HG03175 (cell line): ENCODE data around the gene SP6.

Experiments used
- ATAC-seq: cut with Tn5 transposase; IDR thresholded peaks from one replicate; pipeline ENCODE4 v1.9.1; 2021; ENCODE audit warnings: mild to moderate bottlenecking, moderate library complexity; ENCODE audit not compliant: unreplicated experiment

The SP6 gene

DNA sequence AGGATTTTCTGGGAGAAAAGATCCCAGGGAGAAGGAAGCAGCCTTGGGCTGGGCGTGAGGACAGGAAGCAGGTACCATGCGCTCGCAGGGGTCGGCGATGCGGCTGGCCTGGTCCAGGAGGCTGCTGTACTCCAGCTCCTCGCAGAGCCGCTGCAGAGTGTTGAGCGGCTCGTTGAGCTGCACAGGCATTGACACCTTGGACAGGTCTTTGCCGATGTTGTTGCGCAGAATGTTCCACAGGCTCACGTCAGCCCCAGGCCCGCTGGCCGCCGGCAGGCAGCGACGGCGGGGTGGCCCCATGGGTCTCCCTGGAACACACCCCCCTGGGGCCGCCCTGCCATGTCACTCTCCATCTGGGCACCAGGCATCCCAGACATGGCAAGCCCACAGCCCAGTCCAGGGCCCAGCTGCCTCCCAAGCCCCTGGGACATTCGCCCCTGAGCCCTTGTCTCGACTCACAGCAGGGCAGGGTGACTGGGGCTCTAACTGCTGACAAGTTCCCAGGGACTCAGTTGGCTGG lies 37.4 kb downstream of the SP6 start:
- ATAC-seq: no peak

- ATAC-seq: no peak
These were observed 37.9 kb downstream of the SP6 start for GRCh38 chr17:47813077-47813476.

DNA sequence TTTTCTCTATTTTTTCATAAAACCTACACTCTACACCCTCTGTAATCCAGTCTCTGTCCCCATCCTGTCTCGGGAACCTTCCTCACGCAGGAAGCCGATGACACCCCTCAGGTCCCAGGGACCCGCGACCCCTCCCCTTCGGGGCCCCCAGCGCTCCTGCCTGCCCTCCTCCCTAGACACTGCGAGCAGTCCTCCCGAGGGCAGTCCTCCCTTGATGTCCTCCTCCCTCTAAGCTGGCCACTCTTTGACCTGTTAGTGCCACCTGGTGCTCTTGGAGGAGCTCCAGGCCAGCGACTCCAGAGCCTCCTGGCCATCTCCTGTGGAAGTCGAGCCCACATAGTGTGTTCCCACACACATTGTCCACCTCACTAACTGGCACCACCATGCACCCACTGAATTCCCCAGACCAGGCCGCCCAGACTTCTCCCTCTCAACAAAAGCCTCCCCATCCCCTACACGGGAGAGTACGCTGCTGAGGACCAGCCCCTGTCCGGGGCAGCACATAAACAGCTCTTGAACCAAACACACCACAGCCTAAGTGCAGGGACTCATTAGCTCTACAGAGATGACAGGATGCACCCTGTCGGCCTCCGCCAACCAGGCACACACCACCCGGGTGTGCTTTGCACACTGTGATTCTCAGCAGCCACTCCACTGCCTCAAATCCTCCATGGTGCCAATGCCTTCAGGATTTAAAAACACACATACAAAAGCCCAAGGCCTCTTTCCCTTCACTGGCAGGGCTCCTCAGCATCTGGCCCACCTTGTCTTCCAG lies 38.6 kb downstream of the SP6 start:
- ATAC-seq: no peak

- no peak for ATAC-seq
These were observed 39.3 kb downstream of the SP6 start for GRCh38 chr17:47811709-47812108.

- ATAC-seq: no peak
These were observed 39.9 kb downstream of the SP6 start for GRCh38 chr17:47810901-47811635.

- ATAC-seq: no peak
These were observed 40.7 kb downstream of the SP6 start for GRCh38 chr17:47810200-47810821.

- ATAC-seq: no peak
These were observed 42.0 kb downstream of the SP6 start for GRCh38 chr17:47808830-47809480.

- ATAC-seq: no peak
These were observed 42.7 kb downstream of the SP6 start for GRCh38 chr17:47808036-47808829.

DNA sequence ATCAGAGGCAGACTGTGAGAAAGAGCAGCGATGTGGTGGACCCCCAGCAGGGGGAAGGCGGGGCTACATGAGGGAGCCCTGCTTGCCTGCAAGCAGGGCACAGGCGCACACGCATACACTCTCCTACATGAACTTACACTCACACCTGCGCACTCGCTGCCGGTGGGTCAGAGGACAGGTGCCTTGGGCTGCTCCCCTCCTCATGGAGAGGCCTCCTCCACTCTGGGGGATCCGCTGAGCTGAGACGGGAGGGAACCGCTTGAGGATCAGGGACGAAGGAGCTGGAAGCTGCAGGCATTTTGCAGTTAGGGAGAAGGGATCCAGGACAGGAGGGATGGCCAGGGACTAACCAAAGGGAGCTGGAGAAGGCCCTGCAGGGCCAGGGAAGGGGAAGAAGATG lies 43.5 kb downstream of the SP6 start:
- no peak for ATAC-seq

DNA sequence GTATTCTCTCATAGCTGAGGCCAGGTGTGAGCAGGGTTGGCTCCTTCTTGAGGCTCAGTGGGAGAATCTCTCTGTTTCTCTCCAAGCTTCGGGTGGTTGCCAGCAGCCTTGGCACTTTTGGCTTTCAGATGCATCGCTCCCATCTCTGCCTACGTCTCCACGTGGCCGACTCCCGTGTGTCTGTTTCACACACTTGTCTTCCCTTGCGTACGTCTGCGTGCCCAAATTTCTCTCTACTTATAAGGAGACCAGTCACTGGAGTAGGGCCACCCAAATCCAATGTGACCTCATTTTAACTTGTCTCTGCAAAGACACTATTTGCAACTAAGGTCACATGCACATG lies 44.1 kb downstream of the SP6 start:
- no peak for ATAC-seq

DNA sequence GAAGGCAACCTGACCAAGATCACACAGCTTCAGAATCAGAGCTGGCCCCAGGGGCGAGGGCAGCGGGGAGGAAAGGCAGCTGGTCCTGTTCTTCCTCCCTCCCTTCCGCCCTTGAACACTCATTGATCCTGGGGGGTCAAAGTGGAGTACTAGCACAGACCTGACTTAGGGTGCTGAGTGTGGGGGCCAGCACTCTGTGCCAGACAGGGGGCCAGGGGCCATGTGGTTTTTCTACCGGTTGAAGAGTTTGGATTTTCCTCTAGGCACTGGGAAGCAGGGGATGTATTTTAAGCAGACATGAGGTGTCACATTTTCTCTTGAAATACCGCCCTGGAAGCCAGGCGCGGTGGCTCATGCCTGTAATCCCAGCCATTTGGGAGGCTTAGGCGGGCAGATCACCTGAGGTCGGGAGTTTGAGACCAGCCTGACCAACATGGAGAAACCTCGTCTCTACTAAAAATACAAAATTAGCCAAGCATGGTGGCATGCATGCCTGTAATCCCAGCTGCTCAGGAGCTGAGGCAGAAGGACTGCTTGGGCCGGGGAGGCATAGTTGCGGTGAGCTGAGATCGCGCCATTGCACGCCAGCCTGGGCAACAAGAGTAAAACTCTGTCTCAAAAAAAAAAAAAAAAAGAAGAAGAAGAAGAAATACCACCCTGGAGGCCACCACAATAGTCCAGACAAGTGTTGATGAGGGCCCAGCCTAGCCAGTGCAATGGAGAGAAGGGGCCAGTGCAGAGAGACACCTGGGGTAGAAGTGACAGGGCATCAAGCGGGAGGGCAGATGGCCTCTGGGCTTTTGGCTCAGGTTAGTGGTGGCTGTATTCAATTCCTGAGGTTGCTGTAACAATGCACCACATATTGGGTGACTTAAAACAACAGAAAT lies 44.7 kb downstream of the SP6 start:
- ATAC-seq: no peak

DNA sequence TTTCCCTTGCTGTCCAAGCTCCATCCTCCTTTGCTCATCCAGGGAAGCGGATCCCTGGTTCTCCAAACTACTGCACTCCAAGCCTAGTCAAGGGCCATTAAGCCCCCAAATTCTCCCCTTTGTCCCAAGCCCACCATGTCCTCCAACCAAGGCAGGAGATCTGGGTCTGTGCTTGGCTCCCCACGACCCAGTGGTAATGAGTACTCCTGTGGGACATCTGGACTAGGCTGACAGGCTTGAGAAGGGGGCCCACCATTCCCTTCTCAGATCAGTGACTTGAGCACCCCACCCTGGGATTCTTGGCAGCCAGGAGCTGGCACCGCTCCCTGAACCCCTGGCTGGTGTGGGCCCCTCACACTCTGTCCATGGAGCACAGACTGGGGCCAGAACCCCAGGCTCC lies 46.5 kb downstream of the SP6 start:
- no peak for ATAC-seq

GRCh38 chr17:47803751-47804150 lies 47.2 kb downstream of the SP6 start:
- ATAC-seq: no peak

DNA sequence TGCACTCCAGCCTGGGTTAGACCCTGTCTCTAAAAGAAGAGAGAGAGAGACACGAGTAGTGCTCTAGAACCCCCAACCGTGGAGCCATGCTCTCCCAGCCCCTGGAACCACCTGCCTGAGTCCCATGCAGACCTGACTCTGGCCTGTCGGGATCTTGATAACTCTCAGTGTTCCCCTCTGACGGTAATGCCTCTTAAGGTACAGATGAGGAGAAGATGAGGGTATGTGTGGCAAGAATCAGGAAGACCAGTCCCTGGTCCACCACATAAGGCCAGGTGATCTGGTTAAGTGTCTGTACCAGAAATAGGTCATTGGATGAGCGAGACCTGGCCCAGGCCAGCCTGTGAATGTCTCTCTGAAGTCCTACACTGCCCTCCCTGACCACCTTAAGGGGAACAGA lies 47.8 kb downstream of the SP6 start:
- ATAC-seq: no peak

DNA sequence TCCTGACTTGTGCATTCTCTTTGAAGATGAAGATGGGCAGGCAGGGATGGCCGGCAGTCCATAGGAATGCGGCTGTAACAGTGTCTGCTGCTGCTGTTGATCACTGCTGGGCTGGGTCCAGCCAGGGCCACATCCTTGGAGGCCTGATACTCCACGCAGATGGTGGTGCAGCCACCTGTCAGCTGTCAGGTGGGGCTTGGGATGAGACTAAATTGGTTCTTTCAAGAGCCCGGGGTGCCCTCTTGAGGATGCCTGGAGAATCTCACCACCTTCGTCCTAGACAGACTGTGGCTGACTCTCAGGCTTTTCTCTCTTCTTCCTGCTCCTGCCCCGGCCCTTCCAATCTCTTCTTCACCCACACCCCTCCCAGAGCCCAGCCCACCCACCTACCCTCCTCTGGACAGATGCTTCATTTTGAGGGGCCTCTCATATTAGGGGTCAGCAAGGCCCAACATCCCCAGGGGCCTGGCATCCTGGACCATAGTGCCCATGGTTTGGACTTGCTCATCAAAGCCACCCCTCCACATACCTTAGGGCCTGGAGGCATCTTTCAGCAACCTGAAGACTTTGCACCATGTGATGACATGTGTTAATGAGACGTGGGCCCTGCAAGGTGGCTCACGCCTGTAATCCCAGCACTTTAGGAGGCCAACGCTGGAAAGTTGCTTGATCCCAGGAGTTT lies 48.5 kb downstream of the SP6 start:
- ATAC-seq: no peak

GRCh38 chr17:47801906-47802305 lies 49.1 kb downstream of the SP6 start:
- no peak for ATAC-seq

DNA sequence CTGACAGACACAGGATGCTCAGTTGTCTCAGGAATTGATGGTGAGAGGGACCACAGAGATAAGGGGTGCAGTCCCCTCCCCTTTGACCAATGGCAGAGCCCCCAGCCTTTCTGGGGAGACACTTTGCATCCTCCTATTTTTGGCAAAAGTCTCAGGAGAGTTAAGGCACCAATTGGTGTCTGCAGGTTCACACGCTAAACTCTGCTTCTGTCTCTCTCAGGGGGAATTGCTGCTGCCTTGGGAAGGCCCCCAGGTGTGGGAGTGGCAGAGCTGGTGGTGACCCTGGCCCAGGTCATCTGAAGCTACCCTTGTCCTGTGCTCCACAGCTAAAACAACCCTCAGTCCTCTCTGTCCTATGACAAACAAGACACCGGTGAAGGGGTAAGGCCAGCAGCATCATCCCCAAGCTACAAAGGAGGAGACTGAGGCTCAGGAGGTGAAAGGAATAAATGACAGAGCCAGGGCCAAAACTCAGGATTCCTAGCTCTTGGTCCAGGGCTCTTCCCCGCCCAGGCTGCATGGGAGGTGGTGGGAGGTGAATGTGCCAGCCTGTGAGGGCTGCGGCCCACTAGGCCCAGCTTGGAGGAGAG lies 49.7 kb downstream of the SP6 start:
- no peak for ATAC-seq

DNA sequence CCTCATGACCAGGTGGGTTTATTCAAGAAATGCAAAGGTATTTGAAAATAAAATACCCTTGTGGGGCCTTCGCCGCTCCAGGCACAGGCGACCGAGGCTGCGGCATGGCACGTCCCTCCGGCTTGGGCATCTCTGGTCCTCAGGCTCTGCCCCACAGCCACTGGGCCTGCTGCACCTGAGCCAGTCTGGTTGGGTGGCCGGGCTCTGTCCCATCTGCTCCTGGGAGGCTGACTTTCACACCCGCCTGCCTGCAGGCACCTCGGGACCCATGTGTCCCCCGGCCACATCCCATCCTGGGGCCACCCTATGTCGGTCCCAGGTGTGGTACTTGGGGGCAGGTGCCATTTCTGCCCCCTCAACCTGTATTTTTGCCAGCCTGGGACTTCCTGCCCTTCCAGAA lies 50.3 kb downstream of the SP6 start:
- no peak for ATAC-seq

DNA sequence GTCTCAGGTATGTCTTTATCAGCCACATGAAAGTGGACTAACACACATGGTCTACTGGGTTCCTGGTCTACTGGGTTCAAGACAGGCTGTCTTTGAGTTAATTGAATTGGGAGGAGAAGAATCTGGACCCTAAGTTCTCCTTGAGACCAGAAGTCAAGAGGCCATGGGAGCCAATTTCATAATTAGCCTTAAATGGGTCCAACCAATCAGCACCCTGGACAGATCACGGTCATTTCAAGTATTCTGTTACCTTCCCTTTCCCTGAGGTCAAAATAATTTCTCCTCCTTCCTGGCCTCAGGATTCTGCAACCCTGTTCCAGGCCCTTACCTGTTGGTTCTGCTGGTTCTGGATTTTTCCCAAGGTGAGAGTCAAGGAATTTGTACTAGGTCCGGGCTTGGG lies 53.2 kb downstream of the SP6 start:
- no peak for ATAC-seq
